KOPT-K1 (cell line): Measurements from ENCODE around the gene AKT3.

Experiments used
- H3K27ac ChIP-seq: fragments of 200-600 bp; sonication (generic); 2 replicates; pipeline ENCODE4 v1.5.1; 2016; ENCODE audit warnings: antibody characterized with exemption, mild to moderate bottlenecking, low read depth, low read length; ENCODE audit not compliant: poor library complexity, severe bottlenecking
- H3K36me3 ChIP-seq: fragments of 200-600 bp; sonication (generic); 2 replicates; pipeline ENCODE4 v1.5.1; 2017; ENCODE audit warnings: antibody characterized with exemption, mild to moderate bottlenecking, low read length, moderate library complexity; ENCODE audit not compliant: insufficient read depth
- H3K9me3 ChIP-seq: fragments of 200-600 bp; sonication (generic); 2 replicates; pipeline ENCODE4 v1.5.1; 2017; ENCODE audit warnings: antibody characterized with exemption, low read length, mild to moderate bottlenecking; ENCODE audit not compliant: insufficient read depth, poor library complexity, severe bottlenecking

Gene AKT3

DNA sequence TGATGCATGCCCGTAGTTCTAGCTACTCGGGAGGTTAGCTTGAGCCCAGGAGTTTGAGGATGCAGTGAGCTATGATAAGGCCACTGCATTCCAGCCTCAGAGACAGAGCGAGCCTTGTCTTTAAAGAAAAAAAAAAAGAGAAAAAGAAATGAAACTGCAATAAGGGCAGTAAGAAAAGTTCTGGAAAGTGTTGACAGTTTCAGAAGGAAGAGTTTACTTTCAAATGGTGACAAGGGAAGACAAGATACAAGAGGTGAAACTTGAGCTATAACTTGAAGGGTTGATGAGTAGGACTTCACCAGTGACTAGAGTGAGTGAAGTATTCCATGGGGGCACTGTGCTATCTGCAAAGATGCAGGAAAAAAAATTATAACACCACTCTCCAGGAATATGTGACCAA, 125.0 kb downstream of the AKT3 start:
- H3K36me3 ChIP-seq, result no peaks in the 10 kb centered on the region; the same call in 1 of the 2 replicates
- H3K27ac ChIP-seq, result no peak overlapping the region
- H3K9me3 ChIP-seq, result peaks cover 2% of the 10 kb centered on the region

GRCh38 chr1:243723458-243724043, 126.5 kb downstream of the AKT3 start:
- Histone ChIP-seq H3K36me3 (no peaks in the 10 kb centered on the region), H3K27ac (no peak overlapping the region), H3K9me3 (no peaks in the 10 kb centered on the region)

- Histone ChIP-seq H3K27ac (no peak overlapping the region), H3K36me3 (no peaks in the 10 kb centered on the region), H3K9me3 (no peaks in the 10 kb centered on the region)
Observed at GRCh38 chr1:243723050-243723449, 127.0 kb downstream of the AKT3 start.

- Histone ChIP-seq H3K9me3 (no peaks in the 10 kb centered on the region), H3K36me3 (no peaks in the 10 kb centered on the region), H3K27ac (no peak overlapping the region)
Observed at GRCh38 chr1:243719476-243719875, 130.6 kb downstream of the AKT3 start.

GRCh38 chr1:243718893-243719292, 131.2 kb downstream of the AKT3 start:
- Histone ChIP-seq H3K9me3 (no peaks in the 10 kb centered on the region), H3K36me3 (no peaks in the 10 kb centered on the region), H3K27ac (no peak overlapping the region)

DNA sequence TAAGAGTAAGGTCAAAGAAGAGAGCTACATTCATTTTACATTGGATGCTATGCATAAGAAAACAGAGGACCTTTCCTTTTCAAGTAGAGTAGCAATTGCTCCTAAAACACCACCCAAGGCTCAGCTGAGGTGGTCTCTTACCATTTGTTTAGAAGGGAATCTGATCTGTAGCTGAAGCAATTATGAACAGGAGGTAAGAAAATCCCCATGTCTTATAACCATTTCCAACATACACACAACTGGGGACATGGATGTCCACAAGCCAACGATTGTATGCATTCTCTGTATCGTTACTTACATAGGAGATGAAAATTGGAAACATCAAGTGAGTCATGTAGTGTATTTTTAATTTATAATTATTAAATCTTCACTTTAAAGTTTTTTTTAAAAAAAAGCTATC, 132.0 kb downstream of the AKT3 start:
- Histone ChIP-seq H3K36me3 (no peaks in the 10 kb centered on the region), H3K27ac (no peak overlapping the region), H3K9me3 (no peaks in the 10 kb centered on the region)

DNA sequence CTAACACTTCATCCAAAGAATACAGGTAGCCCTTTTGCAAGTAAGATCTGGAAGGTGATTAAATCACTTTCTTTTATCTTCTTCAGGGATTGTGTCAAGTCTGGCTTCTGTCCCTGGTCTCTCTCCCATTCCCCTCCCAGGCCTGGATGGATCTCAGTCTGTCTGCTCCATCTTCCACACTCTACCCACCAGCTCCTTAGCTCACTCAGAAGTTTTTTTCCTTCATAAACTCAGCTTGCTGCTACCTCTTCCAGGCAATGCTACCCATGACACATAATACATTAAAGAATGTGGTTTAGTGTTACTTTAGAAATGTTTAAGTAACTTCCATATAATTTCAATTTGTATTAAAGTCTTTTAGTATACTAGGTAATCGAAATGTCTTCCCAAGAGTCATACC, 133.1 kb downstream of the AKT3 start:
- no peaks in the 10 kb centered on the region for H3K36me3 ChIP-seq
- no peak overlapping the region for H3K27ac ChIP-seq
- H3K9me3 ChIP-seq, result no peaks in the 10 kb centered on the region

DNA sequence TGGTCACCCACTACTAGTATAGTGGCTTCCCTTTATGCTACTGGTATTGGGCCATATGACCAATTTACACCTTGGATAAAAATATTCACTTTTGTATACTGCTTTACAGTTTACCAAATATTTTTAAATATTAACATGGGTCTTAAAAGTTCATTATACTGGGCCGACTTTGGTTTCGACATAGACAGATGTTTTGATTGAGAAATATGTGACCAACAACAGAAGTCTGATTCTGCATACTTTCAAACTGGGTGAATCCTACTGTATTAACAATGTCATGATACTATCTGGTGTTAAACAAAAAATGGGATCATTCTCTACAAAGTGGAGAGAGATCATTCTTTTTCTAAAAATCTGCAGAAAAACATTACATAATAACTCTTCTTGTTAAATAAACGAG, 134.8 kb downstream of the AKT3 start:
- Histone ChIP-seq H3K9me3 (no peaks in the 10 kb centered on the region), H3K27ac (no peak overlapping the region), H3K36me3 (no peaks in the 10 kb centered on the region)

DNA sequence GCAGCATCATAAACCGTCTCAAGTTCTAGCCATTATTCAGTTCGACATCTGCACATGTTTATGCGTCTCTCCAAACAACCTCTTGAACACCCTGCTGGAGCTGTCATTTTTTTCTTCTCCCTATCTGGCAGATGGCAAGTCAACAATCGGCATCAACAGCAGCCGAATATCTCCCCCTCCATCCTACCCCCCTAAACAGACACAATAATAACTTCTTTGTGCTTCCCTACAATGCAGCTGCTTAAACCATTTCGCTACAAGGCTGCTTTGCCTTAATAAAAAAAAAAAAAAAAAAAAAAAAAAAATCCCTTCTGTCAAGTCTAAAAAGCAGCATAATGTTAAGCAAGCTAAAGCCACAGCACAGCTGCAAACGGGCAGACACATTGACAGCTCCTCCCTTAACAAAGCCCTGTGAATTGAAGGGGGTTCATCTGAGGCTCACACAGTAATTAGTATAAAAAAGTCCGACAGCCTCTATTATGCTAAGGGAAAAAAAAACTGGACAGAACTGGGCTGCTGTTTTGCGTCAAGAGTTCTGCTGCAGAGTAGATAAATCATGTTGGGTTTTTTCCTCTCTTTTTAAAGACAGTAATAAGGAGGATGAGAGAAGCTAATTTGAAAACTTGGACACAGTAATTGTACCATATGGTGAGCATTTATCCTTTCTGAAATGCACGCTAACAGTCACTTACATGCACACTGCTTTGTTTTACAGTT, 136.4 kb downstream of the AKT3 start:
- no peak overlapping the region for H3K27ac ChIP-seq
- H3K9me3 ChIP-seq, result no peaks in the 10 kb centered on the region
- H3K36me3 ChIP-seq, result no peaks in the 10 kb centered on the region

DNA sequence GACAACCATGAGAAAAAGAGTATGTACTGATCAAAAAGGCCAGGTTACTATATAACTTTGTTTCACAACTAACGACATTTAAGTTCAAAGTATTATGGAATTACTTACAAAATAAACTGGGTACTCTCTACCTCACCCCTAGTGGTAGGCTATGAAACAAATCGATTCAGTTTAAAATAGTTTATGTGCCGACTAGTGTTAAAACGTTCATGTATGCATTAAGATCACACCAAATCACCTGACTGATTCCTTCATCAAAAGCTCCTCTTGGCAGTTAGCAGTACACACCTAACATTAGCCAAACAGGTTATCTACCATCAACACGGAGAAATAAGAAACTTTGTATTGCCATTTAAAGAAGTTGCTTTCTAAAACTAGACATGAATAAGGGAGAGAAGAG, 137.1 kb downstream of the AKT3 start:
- Histone ChIP-seq H3K27ac (no peak overlapping the region), H3K36me3 (no peaks in the 10 kb centered on the region)

DNA sequence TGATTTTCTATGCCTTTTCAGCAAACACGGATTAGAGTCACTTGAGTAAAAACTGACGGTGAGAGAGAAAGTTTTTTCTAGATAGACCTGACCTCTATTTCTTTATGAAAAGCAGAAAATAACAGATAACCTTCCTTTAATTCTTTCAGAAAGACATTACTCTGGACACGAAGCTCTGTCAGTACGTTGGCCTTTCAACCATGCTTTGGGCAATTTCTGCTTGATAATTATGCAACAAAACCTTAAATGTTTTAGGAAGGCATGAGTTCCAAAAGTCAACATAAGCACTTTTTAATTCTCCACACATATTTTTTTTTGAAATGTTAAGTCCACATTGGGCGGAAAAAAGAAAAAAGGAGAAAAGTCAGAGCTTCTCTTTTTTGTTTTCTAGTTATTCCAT, 137.8 kb downstream of the AKT3 start:
- Histone ChIP-seq H3K27ac (no peak overlapping the region), H3K36me3 (no peaks in the 10 kb centered on the region), H3K9me3 (no peaks in the 10 kb centered on the region)

More for the DNA sequence above, 137.1 kb downstream of the AKT3 start:
- H3K9me3 ChIP-seq, result no peaks in the 10 kb centered on the region

DNA sequence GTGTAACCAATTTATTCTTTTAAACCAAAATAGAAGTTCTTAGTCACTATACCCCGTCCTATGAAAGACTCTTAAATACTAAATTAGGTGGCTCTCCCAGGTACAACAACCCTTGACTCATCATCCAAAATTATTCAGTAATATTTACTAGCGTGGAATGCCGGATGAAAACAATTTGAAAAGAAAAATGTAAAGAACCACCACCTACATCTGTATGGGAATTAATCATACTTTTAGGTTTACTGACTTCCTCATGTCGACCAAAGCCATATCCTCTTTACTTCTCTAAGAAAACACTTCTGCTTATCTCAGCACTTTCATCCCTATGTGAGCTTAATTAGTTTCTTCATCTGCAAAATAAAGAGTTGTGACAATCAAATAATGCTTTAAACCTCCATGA, 139.6 kb downstream of the AKT3 start:
- H3K9me3 ChIP-seq, result no peaks in the 10 kb centered on the region
- H3K36me3 ChIP-seq, result no peaks in the 10 kb centered on the region
- H3K27ac ChIP-seq, result no peak overlapping the region

GRCh38 chr1:243708210-243708609, 141.8 kb downstream of the AKT3 start:
- Histone ChIP-seq H3K9me3 (no peaks in the 10 kb centered on the region), H3K27ac (no peak overlapping the region), H3K36me3 (no peaks in the 10 kb centered on the region)

DNA sequence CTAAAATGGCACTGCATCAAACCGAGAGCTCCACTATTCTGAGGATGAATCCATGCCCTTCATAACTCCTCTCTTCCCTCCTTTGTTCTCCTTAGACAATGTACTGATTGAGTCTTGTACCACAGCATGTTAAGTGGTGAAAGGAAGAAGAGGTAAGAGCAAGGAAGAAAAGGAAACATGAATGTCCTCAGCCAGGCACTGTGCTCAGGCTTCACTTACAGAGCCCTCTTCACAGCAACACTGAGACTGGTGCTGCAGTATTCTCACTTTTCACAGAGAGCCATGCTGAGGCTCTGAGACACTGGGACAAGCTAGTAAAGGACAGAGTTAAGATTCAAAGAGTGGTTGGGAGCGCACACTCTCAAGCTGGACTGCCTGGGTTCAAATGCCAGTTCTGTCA, 143.5 kb downstream of the AKT3 start:
- H3K36me3 ChIP-seq, result no peaks in the 10 kb centered on the region
- H3K27ac ChIP-seq, result no peak overlapping the region
- no peaks in the 10 kb centered on the region for H3K9me3 ChIP-seq

GRCh38 chr1:243705585-243705984, 144.5 kb downstream of the AKT3 start:
- no peaks in the 10 kb centered on the region for H3K36me3 ChIP-seq
- H3K27ac ChIP-seq, result no peak overlapping the region

GRCh38 chr1:243701872-243702271, 148.2 kb downstream of the AKT3 start:
- Histone ChIP-seq H3K9me3 (no peaks in the 10 kb centered on the region), H3K36me3 (no peaks in the 10 kb centered on the region), H3K27ac (no peak overlapping the region)

More at GRCh38 chr1:243705585-243705984, 144.5 kb downstream of the AKT3 start:
- no peaks in the 10 kb centered on the region for H3K9me3 ChIP-seq
